ENCODE data around the gene PCMTD2. TPM values are rescaled to one million over a fixed set of nuclear protein-coding genes. Genes with fewer than 3 reads are reported as not detected.

Gene PCMTD2
- total RNA-seq, 1 donor from 2014 or later = 45.2 TPM

GRCh38 chr20:64271636-64272035, 16.1 kb downstream of the PCMTD2 start:
- H3K4me1 ChIP-seq = no peaks in the 10 kb centered on the region
- no peak for TF ChIP-seq POLR2A (IDR thresholded peaks at IDR 0.05)
- TF ChIP-seq POLR2AphosphoS5 (IDR thresholded peaks at IDR 0.05; ENCODE audit: insufficient read depth in 1 of 2, low read depth in 1 of 2) = no peak
- TF ChIP-seq, protein P1, sequence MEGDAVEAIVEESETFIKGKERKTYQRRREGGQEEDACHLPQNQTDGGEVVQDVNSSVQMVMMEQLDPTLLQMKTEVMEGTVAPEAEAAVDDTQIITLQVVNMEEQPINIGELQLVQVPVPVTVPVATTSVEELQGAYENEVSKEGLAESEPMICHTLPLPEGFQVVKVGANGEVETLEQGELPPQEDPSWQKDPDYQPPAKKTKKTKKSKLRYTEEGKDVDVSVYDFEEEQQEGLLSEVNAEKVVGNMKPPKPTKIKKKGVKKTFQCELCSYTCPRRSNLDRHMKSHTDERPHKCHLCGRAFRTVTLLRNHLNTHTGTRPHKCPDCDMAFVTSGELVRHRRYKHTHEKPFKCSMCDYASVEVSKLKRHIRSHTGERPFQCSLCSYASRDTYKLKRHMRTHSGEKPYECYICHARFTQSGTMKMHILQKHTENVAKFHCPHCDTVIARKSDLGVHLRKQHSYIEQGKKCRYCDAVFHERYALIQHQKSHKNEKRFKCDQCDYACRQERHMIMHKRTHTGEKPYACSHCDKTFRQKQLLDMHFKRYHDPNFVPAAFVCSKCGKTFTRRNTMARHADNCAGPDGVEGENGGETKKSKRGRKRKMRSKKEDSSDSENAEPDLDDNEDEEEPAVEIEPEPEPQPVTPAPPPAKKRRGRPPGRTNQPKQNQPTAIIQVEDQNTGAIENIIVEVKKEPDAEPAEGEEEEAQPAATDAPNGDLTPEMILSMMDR (IDR thresholded peaks at IDR 0.05) = no peak
- no peak overlapping the region for H3K27ac ChIP-seq
- H3K27me3 ChIP-seq = no peaks in the 10 kb centered on the region
- no peaks in the 10 kb centered on the region for H3K9me3 ChIP-seq
- no peak for DNase-seq (ENCODE audit: extremely low spot score in 2 of 2)
- intact Hi-C loops (cut with DNase I) = no loop called here
- H3K4me3 ChIP-seq = no peak overlapping the region
- H3K36me3 ChIP-seq = peaks cover 0 to 18% of the 10 kb centered on the region in 2 donors

DNA sequence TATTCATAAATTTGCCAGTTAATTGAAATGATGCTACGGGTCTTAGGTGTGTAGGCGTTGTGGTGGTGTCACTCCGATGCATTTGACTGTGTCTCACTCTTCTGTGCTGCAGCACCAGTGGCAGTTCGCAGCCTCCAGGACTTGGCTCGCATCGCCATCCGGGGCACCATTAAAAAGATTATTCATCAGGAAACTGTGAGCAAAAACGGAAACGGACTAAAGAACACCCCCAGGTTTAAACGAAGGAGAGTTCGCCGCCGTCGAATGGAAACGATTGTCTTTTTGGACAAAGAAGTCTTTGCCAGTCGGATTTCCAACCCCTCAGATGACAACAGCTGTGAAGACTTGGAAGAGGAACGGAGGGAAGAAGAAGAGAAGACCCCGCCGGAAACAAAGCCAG, 17.6 kb downstream of the PCMTD2 start:
- intact Hi-C loops (cut with DNase I) = no loop called here
- TF ChIP-seq, protein P1 (IDR thresholded peaks at IDR 0.05) = no peak
- no peak for TF ChIP-seq POLR2AphosphoS5 (IDR thresholded peaks at IDR 0.05; ENCODE audit: insufficient read depth in 1 of 2, low read depth in 1 of 2)
- TF ChIP-seq POLR2A (IDR thresholded peaks at IDR 0.05) = no peak
- H3K36me3 ChIP-seq = peaks cover 0 to 17% of the 10 kb centered on the region in 2 donors

GRCh38 chr20:64276817-64277216, 21.3 kb downstream of the PCMTD2 start:
- Histone ChIP-seq H3K4me1 (no peaks in the 10 kb centered on the region), H3K27me3 (no peaks in the 10 kb centered on the region), H3K4me3 (no peak overlapping the region), H3K27ac (no peak overlapping the region), H3K9me3 (no peaks in the 10 kb centered on the region), H3K36me3 (peaks cover 0 to 14% of the 10 kb centered on the region in 2 donors)
- intact Hi-C loops (cut with DNase I) = no loop called here
- DNase-seq (ENCODE audit: extremely low spot score in 2 of 2) = no peak
- TF ChIP-seq POLR2A (IDR thresholded peaks at IDR 0.05) (no peak), POLR2AphosphoS5 (IDR thresholded peaks at IDR 0.05; ENCODE audit: insufficient read depth in 1 of 2, low read depth in 1 of 2) (no peak)
- TF ChIP-seq, protein P1 (IDR thresholded peaks at IDR 0.05) = no peak

More for the DNA sequence above, 17.6 kb downstream of the PCMTD2 start:
- H3K27ac ChIP-seq = no peak overlapping the region
- no peaks in the 10 kb centered on the region for H3K9me3 ChIP-seq
- DNase-seq (ENCODE audit: extremely low spot score in 2 of 2) = no peak
- H3K27me3 ChIP-seq = no peaks in the 10 kb centered on the region
- H3K4me3 ChIP-seq = no peak overlapping the region
- no peaks in the 10 kb centered on the region for H3K4me1 ChIP-seq

GRCh38 chr20:64277571-64278316, 22.2 kb downstream of the PCMTD2 start:
- H3K27me3 ChIP-seq = no peaks in the 10 kb centered on the region
- no peaks in the 10 kb centered on the region for H3K4me1 ChIP-seq
- no peak overlapping the region for H3K4me3 ChIP-seq
- peaks cover 0 to 14% of the 10 kb centered on the region in 2 donors for H3K36me3 ChIP-seq
- TF ChIP-seq POLR2A (IDR thresholded peaks at IDR 0.05) (no peak), POLR2AphosphoS5 (IDR thresholded peaks at IDR 0.05; ENCODE audit: insufficient read depth in 1 of 2, low read depth in 1 of 2) (no peak)
- TF ChIP-seq, protein P1 (IDR thresholded peaks at IDR 0.05) = no peak
- intact Hi-C loops (cut with DNase I) = no loop called here
- H3K27ac ChIP-seq = no peak overlapping the region
- no peak for DNase-seq (ENCODE audit: extremely low spot score in 2 of 2)
- H3K9me3 ChIP-seq = no peaks in the 10 kb centered on the region

GRCh38 chr20:64278317-64278681, 22.8 kb downstream of the PCMTD2 start:
- Histone ChIP-seq H3K27ac (no peak overlapping the region), H3K27me3 (no peaks in the 10 kb centered on the region), H3K9me3 (no peaks in the 10 kb centered on the region), H3K36me3 (peaks cover 0 to 10% of the 10 kb centered on the region in 2 donors), H3K4me1 (no peaks in the 10 kb centered on the region), H3K4me3 (no peak overlapping the region)
- TF ChIP-seq POLR2AphosphoS5 (IDR thresholded peaks at IDR 0.05; ENCODE audit: insufficient read depth in 1 of 2, low read depth in 1 of 2) (no peak), POLR2A (IDR thresholded peaks at IDR 0.05) (no peak)
- TF ChIP-seq, protein P1 (IDR thresholded peaks at IDR 0.05) = no peak
- DNase-seq (ENCODE audit: extremely low spot score in 2 of 2) = no peak
- intact Hi-C loops (cut with DNase I) = no loop called here
